H9 (cell line): ENCODE data around the gene LPCAT3. TPM values are rescaled to one million over a fixed set of nuclear protein-coding genes. Genes with fewer than 3 reads are reported as not detected.

ENCODE experiments used
- DNase-seq: peaks from one replicate; pipeline ENCODE4 v3.0.0-alpha.2; 2017
- H2AFZ ChIP-seq: one replicate; pipeline ENCODE4 v1.6.1; 2013; ENCODE audit warnings: mild to moderate bottlenecking, low read length, control low read depth, moderate library complexity
- H2AK5ac ChIP-seq: 2 replicates; pipeline ENCODE4 v1.6.1; 2013; ENCODE audit warnings: low read length, control low read depth, mixed read lengths; ENCODE audit not compliant: insufficient read length
- H2BK120ac ChIP-seq: one replicate; pipeline ENCODE4 v1.6.1; 2013; ENCODE audit warnings: low read depth, mild to moderate bottlenecking, low read length, control low read depth, inconsistent platforms; ENCODE audit not compliant: poor library complexity, severe bottlenecking
- H2BK12ac ChIP-seq: 2 replicates; pipeline ENCODE4 v1.6.1; 2013; ENCODE audit warnings: low read length, control low read depth, mixed read lengths, low read depth; ENCODE audit not compliant: insufficient read length
- H2BK15ac ChIP-seq: 2 replicates; pipeline ENCODE4 v1.6.1; 2013; ENCODE audit warnings: low read depth, low read length, control low read depth
- H2BK20ac ChIP-seq: one replicate; pipeline ENCODE4 v1.6.1; 2013; ENCODE audit warnings: low read depth, mild to moderate bottlenecking, low read length, control low read depth, inconsistent platforms; ENCODE audit not compliant: poor library complexity, severe bottlenecking
- H2BK5ac ChIP-seq: 2 replicates; pipeline ENCODE4 v1.6.1; 2013; ENCODE audit warnings: low read length, control low read depth, mixed read lengths; ENCODE audit not compliant: insufficient read length
- H3K14ac ChIP-seq: 2 replicates; pipeline ENCODE4 v1.6.1; 2013; ENCODE audit warnings: low read length, control low read depth; ENCODE audit not compliant: insufficient read depth
- H3K18ac ChIP-seq: 2 replicates; pipeline ENCODE4 v1.6.1; 2013; ENCODE audit warnings: low read depth, mild to moderate bottlenecking, mixed read lengths, low read length, control low read depth; ENCODE audit not compliant: insufficient read length
- H3K23ac ChIP-seq: 2 replicates; pipeline ENCODE4 v1.6.1; 2013; ENCODE audit warnings: low read length, control low read depth, mixed read lengths, low read depth; ENCODE audit not compliant: insufficient read length
- H3K23me2 ChIP-seq: 2 replicates; pipeline ENCODE4 v1.6.1; 2013; ENCODE audit warnings: low read depth, mild to moderate bottlenecking, mixed read lengths, low read length, control low read depth; ENCODE audit not compliant: insufficient read length, poor library complexity, severe bottlenecking
- H3K27ac ChIP-seq: 2 replicates; pipeline ENCODE4 v1.5.1; 2013; ENCODE audit warnings: low read length, control low read depth, mixed read lengths, low read depth; ENCODE audit not compliant: insufficient read length
- H3K27me3 ChIP-seq: 2 replicates; pipeline ENCODE4 v1.6.1; 2013; ENCODE audit warnings: low read length, control low read depth, inconsistent platforms; ENCODE audit not compliant: insufficient read depth
- H3K4ac ChIP-seq: 2 replicates; pipeline ENCODE4 v1.6.1; 2013; ENCODE audit warnings: low read depth, mild to moderate bottlenecking, control low read depth, inconsistent platforms, low read length, moderate library complexity
- H3K4me1 ChIP-seq: 2 replicates; pipeline ENCODE4 v1.6.1; 2013; ENCODE audit warnings: low read length, control low read depth, inconsistent platforms; ENCODE audit not compliant: insufficient read depth
- H3K4me2 ChIP-seq: 2 replicates; pipeline ENCODE4 v1.6.1; 2013; ENCODE audit warnings: low read length, control low read depth, mixed read lengths; ENCODE audit not compliant: insufficient read length, insufficient read depth
- H3K56ac ChIP-seq: 2 replicates; pipeline ENCODE4 v1.6.1; 2013; ENCODE audit warnings: low read depth, mild to moderate bottlenecking, mixed read lengths, low read length, control low read depth; ENCODE audit not compliant: insufficient read length
- H3K79me1 ChIP-seq: 2 replicates; pipeline ENCODE4 v1.6.1; 2013; ENCODE audit warnings: low read depth, mild to moderate bottlenecking, moderate library complexity, low read length, control low read depth, inconsistent platforms; ENCODE audit not compliant: insufficient read depth, poor library complexity, severe bottlenecking
- H3K79me2 ChIP-seq: 2 replicates; pipeline ENCODE4 v1.6.1; 2013; ENCODE audit warnings: low read length, control low read depth, inconsistent platforms; ENCODE audit not compliant: insufficient read depth
- H3K9ac ChIP-seq: 2 replicates; pipeline ENCODE4 v1.6.1; 2013; ENCODE audit warnings: low read length, control low read depth, mixed read lengths; ENCODE audit not compliant: insufficient read length; ENCODE audit errors: extremely low read depth
- H3K9me3 ChIP-seq: one replicate; pipeline ENCODE4 v1.6.1; 2013; ENCODE audit warnings: low read depth, low read length, inconsistent platforms; ENCODE audit not compliant: control insufficient read depth
- H3T11ph ChIP-seq: one replicate; pipeline ENCODE4 v1.6.1; 2013; ENCODE audit warnings: mild to moderate bottlenecking, low read length, control low read depth, inconsistent platforms
- H4K20me1 ChIP-seq: one replicate; pipeline ENCODE4 v1.6.1; 2013; ENCODE audit not compliant: control insufficient read depth, insufficient read length, insufficient read depth
- H4K5ac ChIP-seq: 2 replicates; pipeline ENCODE4 v1.6.1; 2013; ENCODE audit warnings: low read depth, mild to moderate bottlenecking, mixed read lengths, low read length, control low read depth; ENCODE audit not compliant: insufficient read length
- H4K8ac ChIP-seq: replicated peaks from 2 replicates; pipeline ENCODE4 v1.6.1; 2013; ENCODE audit warnings: low read length, control low read depth, mixed read lengths, low read depth; ENCODE audit not compliant: insufficient read length
- H4K91ac ChIP-seq: 2 replicates; pipeline ENCODE4 v1.6.1; 2013; ENCODE audit warnings: low read depth, mild to moderate bottlenecking, moderate library complexity, mixed read lengths, low read length, control low read depth; ENCODE audit not compliant: insufficient read length
- H3K27ac Mint-ChIP-seq, 3 experiments: 2 replicates in 2 of 3; 3 replicates in 1 of 3; pipeline ENCODE4 v1.8.0; 2020 to 2021; ENCODE audit warnings: mixed read lengths in 3 of 3, mild to moderate bottlenecking in 1 of 3, moderate library complexity in 1 of 3
- H3K27me3 Mint-ChIP-seq: 2 replicates; pipeline ENCODE4 v1.8.0; 2021; ENCODE audit warnings: low read depth, mild to moderate bottlenecking, moderate library complexity, mixed read lengths
- H3K36me3 Mint-ChIP-seq, 3 experiments: 2 replicates in 2 of 3; 3 replicates in 1 of 3; pipeline ENCODE4 v1.8.0; 2020 to 2021; ENCODE audit warnings: low read depth in 3 of 3, mixed read lengths in 3 of 3; ENCODE audit not compliant: insufficient read depth in 1 of 3
- H3K4me1 Mint-ChIP-seq, 2 experiments: 2 replicates each; pipeline ENCODE4 v1.8.0; 2020; ENCODE audit warnings: mixed read lengths in 2 of 2
- H3K4me3 Mint-ChIP-seq, 2 experiments: 2 replicates in 1 of 2; 3 replicates in 1 of 2; pipeline ENCODE4 v1.8.0; 2020 to 2021; ENCODE audit warnings: mild to moderate bottlenecking in 2 of 2, mixed read lengths in 2 of 2, moderate library complexity in 1 of 2
- H3K9me3 Mint-ChIP-seq, 2 experiments: 2 replicates in 1 of 2; 3 replicates in 1 of 2; pipeline ENCODE4 v1.8.0; 2020; ENCODE audit warnings: mild to moderate bottlenecking in 2 of 2, mixed read lengths in 2 of 2, moderate library complexity in 1 of 2
- CTCF ChIP-seq: fragments of 200-600 bp; sonication (generic); conservative IDR thresholded peaks from 3 replicates; pipeline ENCODE4 v1.8.0; 2021; ENCODE audit warnings: antibody characterized with exemption, mild to moderate bottlenecking
- WGBS: extraction: QIAGEN DNeasy Blood & Tissue Kit; methylation state at CpG from one replicate; pipeline ENCODE4 v1.1.7; 2013; ENCODE audit warnings: missing lambda C conversion rate, low lambda C conversion rate, mixed read lengths; ENCODE audit not compliant: insufficient read length; ENCODE audit errors: extremely low coverage; 5-methylcytosine and 5-hydroxymethylcytosine counted together
- total RNA-seq: library from RNA; stranded (reverse); gene quantifications from 2 replicates; pipeline ENCODE4 v1.2.1, GENCODE V29; 2021

The LPCAT3 gene
- total RNA-seq, 1 experiment from 2014 or later, result 47.7 TPM

GRCh38 chr12:6965714-6966113 is 52.6 kb downstream of the LPCAT3 start:
- Mint-ChIP-seq H3K36me3 (peaks cover 39 to 59% (median 46%) of the 10 kb centered on the region in 3 experiments), H3K4me3 (peak overlapping the region; percentile 1 to 39; a peak in 3 of 5 replicates)
- no peak overlapping the region for H2BK5ac ChIP-seq

More at GRCh38 chr12:6965714-6966113, 52.6 kb downstream of the LPCAT3 start:
- no peak for TF ChIP-seq CTCF
- Histone ChIP-seq H2AFZ (no peak overlapping the region), H3K9ac (no peak overlapping the region), H2BK20ac (no peak overlapping the region), H2BK120ac (no peak overlapping the region), H4K20me1 (peaks cover 2% of the 10 kb centered on the region), H3K4me1 (peaks cover 6% of the 10 kb centered on the region; the same call in 1 of the 2 replicates), H4K91ac (no peak overlapping the region), H3K9me3 (no peaks in the 10 kb centered on the region), H3K79me1 (peaks cover 7% of the 10 kb centered on the region), H3K4me2 (no peak overlapping the region), H3T11ph (no peak overlapping the region), H3K27me3 (no peaks in the 10 kb centered on the region), H2BK12ac (no peak overlapping the region), H3K4ac (no peak overlapping the region), H2AK5ac (no peak overlapping the region), H3K23ac (no peak overlapping the region), H3K79me2 (peaks cover 9% of the 10 kb centered on the region; the same call in 1 of the 2 replicates), H2BK15ac (no peak overlapping the region), H4K8ac (no peak overlapping the region), H3K18ac (no peak overlapping the region), H3K27ac (no peak overlapping the region), H4K5ac (no peak overlapping the region), H3K56ac (no peak overlapping the region), H3K23me2 (peaks cover 20% of the 10 kb centered on the region), H3K14ac (no peak overlapping the region)
- Mint-ChIP-seq H3K4me1 (peaks cover 45 to 61% of the 10 kb centered on the region in 2 experiments), H3K9me3 (no peaks in the 10 kb centered on the region; a peak in 2 of 5 replicates), H3K27ac (peak overlapping the region in 2 of 3 experiments; percentile 92; a peak in 3 of 7 replicates), H3K27me3 (no peaks in the 10 kb centered on the region)
- no CpG with 5 or more reads among the region's 4 CpGs for whole genome bisulfite sequencing
- no peak for DNase-seq
